Amygdala (tissue), 56 donors: ENCODE measurements around the gene LIN7B.
A peak's percentile ranks its signal among the peaks of the same experiment; 100 is the strongest.

Experiments
- DNase-seq, 56 donors: peaks; one replicate each; lab custom pipeline; 2025; lab: John Stamatoyannopoulos, UW

LIN7B gene

DNA sequence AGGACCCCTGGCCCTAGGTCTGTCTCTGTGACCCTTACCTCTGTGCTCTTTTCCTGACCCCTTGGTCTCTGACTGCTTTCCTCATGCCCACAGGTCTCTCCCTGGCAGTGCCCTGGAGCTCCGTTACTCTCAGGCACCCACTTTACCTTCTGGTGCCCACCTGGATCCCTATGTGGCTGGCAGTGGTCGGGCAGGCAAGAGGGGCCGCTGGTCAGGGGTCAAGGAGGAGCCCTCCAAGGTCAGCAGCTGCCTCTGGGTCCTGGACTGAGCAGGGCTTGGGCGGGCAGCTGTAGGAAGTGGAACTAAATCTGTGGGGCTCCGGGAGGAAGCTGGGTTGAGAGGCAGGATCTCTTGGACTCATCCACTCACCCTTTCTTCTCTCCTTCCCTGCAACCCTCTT, 21.5 kb downstream of the LIN7B start:
- no peak for DNase-seq

- no peak for DNase-seq
Measured at GRCh38 chr19:49136771-49137171, 22.6 kb downstream of the LIN7B start.

DNA sequence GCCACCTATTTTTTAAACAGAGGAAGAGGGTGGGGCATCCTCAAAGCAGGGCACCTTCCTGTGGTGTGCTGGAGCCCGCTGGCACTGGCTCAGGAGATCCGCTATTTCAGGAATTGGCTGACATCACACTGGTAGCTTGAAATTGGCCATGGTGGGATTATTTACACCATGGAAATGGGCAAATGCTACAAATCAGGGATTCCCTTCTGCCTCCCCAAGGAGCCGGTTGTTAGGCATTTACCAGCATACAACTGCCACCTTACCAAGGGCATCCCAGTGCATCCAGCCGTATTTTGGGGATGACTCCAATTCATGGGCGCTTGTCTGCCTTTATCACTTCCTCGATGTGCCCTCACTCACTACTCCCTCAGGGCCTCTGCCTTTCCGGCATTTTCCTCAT, 26.8 kb downstream of the LIN7B start:
- DNase-seq, result no peak

DNA sequence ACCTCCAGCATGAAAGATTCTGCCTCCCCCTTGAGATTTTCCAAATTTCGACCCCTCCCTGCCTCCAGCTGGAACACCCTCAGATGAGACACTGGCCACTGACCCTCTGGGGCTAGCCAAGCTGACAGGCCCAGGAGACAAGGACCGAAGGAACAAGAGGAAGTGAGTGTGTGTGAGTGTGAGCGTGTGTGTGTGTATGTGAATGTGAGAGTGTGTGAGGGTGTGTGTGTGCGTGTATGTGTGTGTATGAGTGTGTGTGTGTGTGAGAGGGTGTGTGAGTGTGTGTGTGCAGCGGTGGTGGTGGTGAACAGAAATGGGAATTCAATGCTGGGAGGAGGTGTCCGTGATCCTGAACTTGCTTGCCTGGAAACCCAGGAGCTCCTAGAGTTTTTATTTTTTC, 27.2 kb downstream of the LIN7B start:
- no peak for DNase-seq

DNA sequence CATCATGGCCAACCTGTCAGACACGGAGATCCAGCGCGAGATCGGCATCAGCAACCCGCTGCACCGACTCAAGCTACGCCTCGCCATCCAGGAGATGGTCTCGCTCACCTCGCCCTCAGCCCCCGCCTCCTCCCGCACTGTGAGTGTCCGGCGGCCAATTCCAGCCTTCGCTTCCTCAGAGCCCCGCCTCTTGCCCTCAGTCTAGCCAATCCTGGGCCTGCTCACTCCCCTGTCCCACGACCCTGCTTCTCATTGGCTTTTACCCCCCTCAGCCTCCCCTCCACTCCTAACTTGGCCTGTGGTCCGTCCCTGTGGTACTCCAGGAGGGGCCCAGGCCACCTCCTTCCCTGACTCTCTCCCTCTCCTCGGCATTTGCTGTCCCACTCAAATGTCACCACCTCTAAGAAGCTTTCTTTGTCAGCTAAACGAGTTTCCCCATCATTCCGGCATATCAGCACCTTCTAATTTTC, 28.7 kb downstream of the LIN7B start:
- DNase-seq, result peak; percentile 16 to 91 (median 78)

DNA sequence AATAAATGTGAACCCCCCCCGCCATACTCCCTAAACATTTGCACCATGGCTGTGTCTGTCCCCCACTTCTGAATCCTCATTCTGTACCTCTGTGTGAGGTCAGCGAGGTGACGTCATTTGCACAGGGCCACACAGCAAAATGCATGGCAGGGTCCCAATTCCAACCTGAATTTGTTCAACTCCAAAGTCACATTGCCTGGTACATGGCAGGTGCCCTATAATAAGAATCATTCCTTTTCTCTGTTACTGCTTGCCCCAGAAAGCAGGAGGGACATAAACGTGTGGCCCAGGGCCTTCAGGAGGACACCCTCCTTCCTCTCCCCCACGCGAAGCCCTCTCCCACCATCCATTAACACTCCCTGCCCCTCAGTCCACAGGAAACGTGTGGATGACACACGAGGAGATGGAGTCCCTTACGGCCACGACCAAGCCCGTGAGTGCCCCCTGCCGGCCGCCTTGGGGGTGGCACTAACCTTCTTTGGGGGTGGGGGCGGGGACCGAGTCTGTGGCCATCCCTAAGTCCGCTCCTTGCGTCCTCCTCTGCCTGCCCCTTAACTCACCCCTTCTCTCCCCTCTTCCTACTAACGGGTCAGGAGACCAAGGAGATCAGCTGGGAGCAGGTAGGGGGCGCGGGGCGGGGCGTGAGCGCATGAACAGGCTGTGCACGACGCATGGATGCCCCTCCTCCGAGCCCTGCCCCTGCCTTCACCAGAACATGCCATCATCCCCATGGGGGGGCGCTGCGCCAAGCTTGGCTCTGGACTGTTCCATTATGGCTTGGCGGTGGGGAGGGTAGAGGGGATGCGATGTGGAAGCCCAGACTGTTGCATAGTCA, 31.6 kb downstream of the LIN7B start:
- DNase-seq, result peak in 54 of 56 donors; percentile 20 to 92 (median 68)

DNA sequence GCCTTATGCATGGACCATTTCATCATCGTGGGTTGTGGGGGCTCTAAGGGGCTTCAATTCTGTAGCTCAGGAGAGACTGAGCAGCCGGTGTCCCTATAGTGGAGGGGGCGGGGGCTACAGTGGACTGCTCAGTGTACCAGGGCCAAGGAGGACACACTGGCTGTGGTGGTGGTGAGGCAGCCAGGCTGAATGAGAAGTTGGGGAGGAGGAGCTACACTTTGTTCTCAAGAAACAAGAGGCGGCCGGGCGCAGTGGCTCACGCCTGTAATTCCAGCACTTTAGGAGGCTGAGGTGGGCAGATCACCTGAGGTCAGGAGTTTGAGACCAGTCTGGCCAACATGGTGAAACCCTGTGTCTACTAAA, 32.2 kb downstream of the LIN7B start:
- peak in 10 of 56 donors; percentile 27 to 69 (median 47) for DNase-seq

- no peak for DNase-seq
Measured at GRCh38 chr19:49148044-49148682, 34.0 kb downstream of the LIN7B start.

GRCh38 chr19:49148784-49149651, 34.8 kb downstream of the LIN7B start:
- DNase-seq, result peak in 54 of 56 donors; percentile 27 to 97 (median 81)

- peak in 54 of 56 donors; percentile 19 to 80 (median 66) for DNase-seq
Measured at GRCh38 chr19:49149652-49150105, 35.5 kb downstream of the LIN7B start.

DNA sequence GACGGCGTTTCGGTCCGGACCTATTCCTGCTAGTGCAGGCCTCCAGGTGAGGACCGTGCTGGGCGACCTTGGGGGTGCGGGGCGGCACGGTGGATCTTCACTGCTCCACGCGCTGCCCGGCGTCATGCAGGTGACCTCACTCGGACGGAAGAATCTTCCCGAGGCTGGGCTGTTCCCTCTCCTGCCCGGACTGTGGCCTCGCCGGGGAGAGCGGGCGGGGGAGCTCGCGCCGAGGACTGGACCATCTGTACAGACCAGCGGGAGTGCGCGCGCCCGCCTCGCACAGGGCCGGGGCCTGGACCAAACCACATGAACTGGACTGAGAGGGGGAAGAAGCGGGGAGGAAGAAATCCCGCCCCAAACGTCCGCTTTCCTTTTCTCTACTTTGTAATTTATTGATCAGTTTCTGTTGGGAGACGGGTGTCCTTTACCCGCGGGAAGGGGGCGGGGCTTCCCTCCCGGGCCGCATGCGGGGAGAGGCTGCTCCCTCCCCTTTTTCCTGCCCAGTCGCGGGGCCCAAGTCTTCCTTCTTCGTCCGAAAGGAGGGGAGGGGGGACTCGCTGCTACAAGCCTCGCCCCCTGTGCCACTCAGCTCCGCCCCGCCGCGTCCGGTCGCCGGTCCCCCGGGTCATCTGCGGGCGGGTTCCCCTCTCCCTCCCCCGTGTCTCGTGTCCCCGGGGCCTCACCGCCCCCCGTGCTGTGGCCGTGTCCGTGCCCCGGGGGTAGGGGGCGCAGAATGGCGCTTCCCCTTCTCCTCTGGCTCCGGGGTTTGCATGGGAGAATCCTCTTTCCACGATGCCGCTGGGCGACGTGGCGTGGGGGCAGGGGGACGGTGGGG, 36.2 kb downstream of the LIN7B start:
- peak in 55 of 56 donors; percentile 21 to 91 (median 78) for DNase-seq

GRCh38 chr19:49150944-49151243, 36.7 kb downstream of the LIN7B start:
- DNase-seq, result no peak

GRCh38 chr19:49151267-49152118, 37.3 kb downstream of the LIN7B start:
- peak in 25 of 56 donors; percentile 9 to 72 (median 32) for DNase-seq

- no peak for DNase-seq
Measured at GRCh38 chr19:49152119-49152550, 38.0 kb downstream of the LIN7B start.

DNA sequence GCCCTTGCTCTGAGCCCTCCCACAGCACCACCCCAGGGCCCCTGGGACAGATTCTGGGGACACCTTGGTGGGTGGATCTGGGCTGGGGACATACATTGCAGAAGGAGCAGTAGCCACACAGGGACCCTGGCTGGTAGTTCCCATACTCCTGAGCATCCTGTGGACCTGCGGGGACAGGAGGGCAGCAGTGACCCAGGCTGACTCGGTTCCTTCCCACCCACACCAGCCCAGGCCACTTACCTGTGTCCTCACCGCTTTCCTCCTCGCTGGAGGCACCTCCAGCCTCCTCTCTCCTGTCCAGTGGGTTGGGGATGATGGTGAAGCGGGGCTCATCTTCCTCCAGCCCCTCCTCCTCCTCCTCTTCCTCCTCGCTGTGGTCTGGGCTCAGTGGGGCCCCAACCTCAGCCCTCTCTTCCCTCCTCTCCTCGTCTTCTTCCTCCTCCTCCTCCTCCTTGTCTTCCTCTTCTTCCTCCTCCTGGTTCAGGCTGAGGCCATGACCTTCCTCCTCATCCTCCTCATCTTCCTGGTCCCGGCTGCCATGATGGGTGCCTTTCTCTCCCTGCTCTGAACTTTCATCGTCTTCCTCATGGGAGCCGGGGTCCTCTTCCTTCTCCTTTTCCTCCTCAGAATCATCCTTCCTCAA, 39.1 kb downstream of the LIN7B start:
- DNase-seq, result no peak

GRCh38 chr19:49154279-49154678, 40.1 kb downstream of the LIN7B start:
- no peak for DNase-seq

DNA sequence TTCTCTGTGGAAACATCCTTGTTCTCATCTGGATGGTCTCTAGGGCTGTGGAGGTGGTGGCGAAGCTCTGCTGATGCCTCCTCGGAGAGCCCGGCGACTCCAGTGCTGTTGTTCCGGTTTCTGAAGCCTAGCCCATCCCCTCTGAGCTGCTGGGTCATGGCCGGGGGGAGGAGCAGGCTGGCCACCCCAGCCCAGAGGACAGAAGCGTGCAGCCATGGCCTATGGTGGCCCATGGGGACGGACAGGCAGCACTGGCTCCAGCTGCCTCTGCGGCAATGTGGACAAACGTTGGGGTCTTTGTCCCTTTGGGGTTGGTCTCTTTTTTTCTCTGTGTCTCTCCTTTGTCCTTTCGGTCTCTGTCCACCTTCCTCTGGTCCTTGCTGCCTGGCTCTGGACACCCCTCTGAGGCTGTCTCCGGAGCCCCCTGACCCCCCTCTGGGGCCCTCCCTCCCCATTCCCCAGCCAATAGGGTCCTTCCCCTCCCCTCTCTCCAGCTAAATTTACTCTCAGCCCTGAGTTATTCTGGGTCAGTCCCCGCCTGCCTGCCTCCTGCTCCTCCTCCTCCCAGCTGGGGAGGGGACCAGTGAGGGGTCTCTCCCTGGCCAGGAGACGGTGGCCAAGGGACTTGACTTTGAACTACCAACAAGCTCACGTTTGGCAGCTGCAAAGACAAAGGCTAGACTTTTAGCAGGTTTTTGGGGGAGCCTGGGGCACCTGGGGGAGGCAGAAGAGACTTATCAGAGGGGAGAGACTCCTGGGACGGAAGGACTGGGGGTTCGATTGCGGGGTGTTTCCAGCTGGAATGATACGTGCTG, 41.0 kb downstream of the LIN7B start, which contains the start of gene HRC:
HRC (minus strand) TSS at position 392 of the 815 bp plus-strand sequence; CDS start at position 233, 159 bp downstream.
- no peak for DNase-seq
